Calu3 (cell line): ENCODE data around the gene SPSB3. TPM values are rescaled to one million over a fixed set of nuclear protein-coding genes. Genes with fewer than 3 reads are reported as not detected.

Experiments used
- BruUV-seq: library from RNA; stranded (reverse); fragments of 400-500 nt; replicated peaks from 2 replicates; lab custom pipeline; 2021; lab: Mats Ljungman, UMichigan
- CTCF ChIA-PET: fragments of 300-600 bp; sonication (Branson Sonifier 250); formaldehyde crosslinking; loops from one replicate; lab custom pipeline; 2022; ENCODE audit warnings: antibody characterized with exemption; lab: Charles Lee
- DNase-seq: peaks from one replicate; pipeline ENCODE4 v3.0.0; 2022
- H3K27ac Mint-ChIP-seq: one replicate; pipeline ENCODE4 v1.8.0; 2022; ENCODE audit warnings: mixed read lengths; ENCODE audit not compliant: unreplicated experiment
- H3K27me3 Mint-ChIP-seq: one replicate; pipeline ENCODE4 v1.8.0; 2022; ENCODE audit warnings: mixed read lengths; ENCODE audit not compliant: unreplicated experiment
- H3K36me3 Mint-ChIP-seq: one replicate; pipeline ENCODE4 v1.8.0; 2022; ENCODE audit warnings: mild to moderate bottlenecking, moderate library complexity, mixed read lengths; ENCODE audit not compliant: insufficient read depth, unreplicated experiment
- H3K4me1 Mint-ChIP-seq: one replicate; pipeline ENCODE4 v1.8.0; 2022; ENCODE audit warnings: mild to moderate bottlenecking, low read depth, mixed read lengths; ENCODE audit not compliant: unreplicated experiment
- H3K4me3 Mint-ChIP-seq: one replicate; pipeline ENCODE4 v1.8.0; 2022; ENCODE audit warnings: mild to moderate bottlenecking, low read depth, moderate library complexity, mixed read lengths; ENCODE audit not compliant: unreplicated experiment
- H3K9me3 Mint-ChIP-seq: one replicate; pipeline ENCODE4 v1.8.0; 2022; ENCODE audit warnings: low read depth, mixed read lengths; ENCODE audit not compliant: unreplicated experiment
- intact Hi-C: fragments of 100-400 bp; cut with micrococcal nuclease; formaldehyde crosslinking; loops from one replicate; pipeline ENCODE4 v1.10.0; 2022; ENCODE audit not compliant: unreplicated experiment
- total RNA-seq: library from RNA; stranded (reverse); gene quantifications from 2 replicates; pipeline ENCODE4 v1.2.3, GENCODE V29; 2022
- TF ChIP-seq, protein P1 (sequence below): fragments of 200-600 bp; IDR thresholded peaks from one replicate; pipeline ENCODE4 v1.8.0; 2022; ENCODE audit warnings: antibody characterized with exemption; ENCODE audit not compliant: unreplicated experiment

Gene SPSB3
- total RNA-seq, 1 experiment from 2014 or later, result 44.3 TPM

DNA sequence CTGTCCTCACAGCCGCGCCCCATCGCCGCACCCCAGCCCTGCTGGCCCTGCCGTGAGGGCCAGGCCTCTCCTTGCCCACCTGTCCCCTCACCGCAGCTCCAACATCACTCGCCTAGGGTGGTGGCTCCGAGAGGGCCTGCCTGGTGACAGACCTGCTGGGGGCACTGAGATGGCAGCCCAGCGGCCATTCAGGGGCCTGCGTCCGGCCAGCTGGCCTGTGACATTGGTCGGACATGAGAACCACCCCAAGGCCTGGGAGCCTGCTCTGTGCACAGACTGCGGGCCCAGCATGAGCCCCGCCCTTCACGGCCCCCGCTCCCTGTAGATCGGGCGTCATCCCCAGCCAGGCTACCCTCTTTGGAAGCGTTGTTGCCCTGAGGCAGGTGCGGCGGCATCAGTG is 22.9 kb downstream of the SPSB3 start:
- Mint-ChIP-seq H3K27ac (no peak overlapping the region), H3K27me3 (no peaks in the 10 kb centered on the region), H3K4me3 (no peak overlapping the region), H3K9me3 (no peaks in the 10 kb centered on the region), H3K4me1 (no peaks in the 10 kb centered on the region), H3K36me3 (peaks cover 61% of the 10 kb centered on the region)
- TF ChIP-seq, protein P1, sequence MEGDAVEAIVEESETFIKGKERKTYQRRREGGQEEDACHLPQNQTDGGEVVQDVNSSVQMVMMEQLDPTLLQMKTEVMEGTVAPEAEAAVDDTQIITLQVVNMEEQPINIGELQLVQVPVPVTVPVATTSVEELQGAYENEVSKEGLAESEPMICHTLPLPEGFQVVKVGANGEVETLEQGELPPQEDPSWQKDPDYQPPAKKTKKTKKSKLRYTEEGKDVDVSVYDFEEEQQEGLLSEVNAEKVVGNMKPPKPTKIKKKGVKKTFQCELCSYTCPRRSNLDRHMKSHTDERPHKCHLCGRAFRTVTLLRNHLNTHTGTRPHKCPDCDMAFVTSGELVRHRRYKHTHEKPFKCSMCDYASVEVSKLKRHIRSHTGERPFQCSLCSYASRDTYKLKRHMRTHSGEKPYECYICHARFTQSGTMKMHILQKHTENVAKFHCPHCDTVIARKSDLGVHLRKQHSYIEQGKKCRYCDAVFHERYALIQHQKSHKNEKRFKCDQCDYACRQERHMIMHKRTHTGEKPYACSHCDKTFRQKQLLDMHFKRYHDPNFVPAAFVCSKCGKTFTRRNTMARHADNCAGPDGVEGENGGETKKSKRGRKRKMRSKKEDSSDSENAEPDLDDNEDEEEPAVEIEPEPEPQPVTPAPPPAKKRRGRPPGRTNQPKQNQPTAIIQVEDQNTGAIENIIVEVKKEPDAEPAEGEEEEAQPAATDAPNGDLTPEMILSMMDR, result no peak
- no peak for DNase-seq
- CTCF ChIA-PET, result no interaction called here
- BruUV-seq, result no TSS peak
- intact Hi-C loops, result no loop called here

DNA sequence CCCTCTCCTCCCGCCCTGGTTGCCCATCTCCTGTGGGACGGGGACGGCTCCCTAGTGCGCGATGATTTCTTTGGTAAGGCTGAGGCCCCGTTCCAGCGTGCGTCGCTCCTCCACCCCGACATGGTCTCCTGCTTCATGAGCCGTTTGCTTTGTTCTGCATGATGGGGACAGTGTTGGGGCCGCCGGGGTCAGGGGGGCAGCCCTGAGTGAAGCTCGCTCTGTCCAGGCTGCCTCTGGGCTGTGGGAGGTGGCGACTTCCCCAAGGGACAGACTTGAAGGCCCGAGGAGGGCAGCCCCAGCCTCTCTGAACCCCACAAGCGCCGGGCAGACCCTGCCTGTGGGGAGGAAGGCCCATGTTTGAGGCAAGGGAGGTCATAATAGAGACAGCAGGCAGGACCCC is 23.4 kb downstream of the SPSB3 start:
- no TSS peak for BruUV-seq
- DNase-seq, result no peak
- intact Hi-C loops, result no loop called here
- Mint-ChIP-seq H3K27me3 (no peaks in the 10 kb centered on the region), H3K4me3 (no peak overlapping the region), H3K4me1 (no peaks in the 10 kb centered on the region), H3K36me3 (peaks cover 67% of the 10 kb centered on the region), H3K9me3 (no peaks in the 10 kb centered on the region), H3K27ac (no peak overlapping the region)
- TF ChIP-seq, protein P1, result no peak
- CTCF ChIA-PET, result no interaction called here

DNA sequence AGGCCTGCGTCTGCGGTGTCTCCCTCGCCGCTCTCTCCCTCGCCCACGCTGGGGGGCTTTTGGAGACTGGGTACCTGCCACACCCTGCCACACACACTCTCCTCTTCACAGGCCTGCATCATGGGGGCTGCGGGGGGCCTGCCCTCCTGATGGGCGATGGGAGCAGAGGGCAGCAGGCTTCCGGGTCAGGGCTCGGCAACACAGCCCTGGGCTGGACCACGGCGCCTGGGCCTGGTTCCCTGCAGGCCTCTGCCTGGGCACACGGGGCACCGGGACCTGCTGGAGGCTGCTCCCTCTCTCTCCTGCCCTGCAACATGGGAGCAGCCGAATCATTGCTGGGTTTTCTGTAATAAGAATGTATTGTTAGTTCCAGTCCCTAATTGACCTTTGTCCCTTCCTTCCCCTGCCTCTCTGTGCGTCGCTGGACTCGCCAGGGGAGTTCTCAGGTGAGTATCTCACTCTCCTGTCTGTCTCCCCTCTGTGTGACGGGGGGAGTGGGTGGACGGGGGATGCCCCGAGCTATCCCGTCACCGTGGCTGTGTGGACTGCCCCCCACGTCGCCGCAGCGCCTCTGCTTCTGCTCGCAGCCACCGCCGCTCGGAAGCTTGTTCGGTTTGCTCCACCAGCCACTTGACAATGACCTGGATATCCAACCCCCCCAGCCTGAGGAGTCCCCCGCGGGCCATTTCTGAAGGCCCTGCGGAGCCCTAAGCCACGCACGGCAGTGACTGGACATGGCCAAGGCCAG is 24.5 kb downstream of the SPSB3 start:
- intact Hi-C loops, result no loop called here
- BruUV-seq, result no TSS peak
- H3K36me3 Mint-ChIP-seq, result peaks cover 67% of the 10 kb centered on the region
- no peaks in the 10 kb centered on the region for H3K9me3 Mint-ChIP-seq
- DNase-seq, result no peak
- no peaks in the 10 kb centered on the region for H3K4me1 Mint-ChIP-seq
- TF ChIP-seq, protein P1, result no peak
- CTCF ChIA-PET, result no interaction called here
- no peaks in the 10 kb centered on the region for H3K27me3 Mint-ChIP-seq
- H3K27ac Mint-ChIP-seq, result no peak overlapping the region
- H3K4me3 Mint-ChIP-seq, result no peak overlapping the region

DNA sequence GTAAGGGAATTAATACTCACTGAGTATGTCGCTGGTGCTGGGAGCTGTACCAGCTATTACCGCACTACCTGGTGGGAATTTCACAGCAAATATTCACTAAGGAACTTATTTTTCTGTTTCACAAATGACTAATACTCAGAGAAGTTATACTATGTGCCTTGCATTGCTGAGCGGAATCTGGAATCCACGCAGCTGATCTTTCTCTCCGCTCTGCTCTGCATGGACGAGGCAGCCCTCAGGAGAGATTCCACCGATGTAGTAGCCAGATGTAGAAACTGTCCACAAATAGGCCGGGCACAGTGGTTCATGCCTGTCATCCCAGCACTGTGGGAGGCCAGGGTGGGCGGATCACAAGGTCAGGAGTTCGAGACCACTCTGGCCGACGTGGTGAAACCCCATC is 28.2 kb downstream of the SPSB3 start:
- Mint-ChIP-seq H3K27ac (no peak overlapping the region), H3K4me3 (no peak overlapping the region), H3K9me3 (no peaks in the 10 kb centered on the region), H3K27me3 (no peaks in the 10 kb centered on the region), H3K36me3 (peaks cover 49% of the 10 kb centered on the region), H3K4me1 (no peaks in the 10 kb centered on the region)
- BruUV-seq, result no TSS peak
- CTCF ChIA-PET, result interaction anchor here (0.9 kb wide), 1 partner anchor 31 kb away, joined by 5 read pairs; no protein-coding TSS in a partner anchor
- intact Hi-C loops, result no loop called here
- no peak for DNase-seq
- TF ChIP-seq, protein P1, result no peak
